Measurements from ENCODE around the gene OR2A25.
"Not testable (repeated sequence)": the region's sequence is repeated elsewhere in the genome, so short reads cannot be mapped to it uniquely, and the experiment has no call there.

OR2A25 gene

DNA sequence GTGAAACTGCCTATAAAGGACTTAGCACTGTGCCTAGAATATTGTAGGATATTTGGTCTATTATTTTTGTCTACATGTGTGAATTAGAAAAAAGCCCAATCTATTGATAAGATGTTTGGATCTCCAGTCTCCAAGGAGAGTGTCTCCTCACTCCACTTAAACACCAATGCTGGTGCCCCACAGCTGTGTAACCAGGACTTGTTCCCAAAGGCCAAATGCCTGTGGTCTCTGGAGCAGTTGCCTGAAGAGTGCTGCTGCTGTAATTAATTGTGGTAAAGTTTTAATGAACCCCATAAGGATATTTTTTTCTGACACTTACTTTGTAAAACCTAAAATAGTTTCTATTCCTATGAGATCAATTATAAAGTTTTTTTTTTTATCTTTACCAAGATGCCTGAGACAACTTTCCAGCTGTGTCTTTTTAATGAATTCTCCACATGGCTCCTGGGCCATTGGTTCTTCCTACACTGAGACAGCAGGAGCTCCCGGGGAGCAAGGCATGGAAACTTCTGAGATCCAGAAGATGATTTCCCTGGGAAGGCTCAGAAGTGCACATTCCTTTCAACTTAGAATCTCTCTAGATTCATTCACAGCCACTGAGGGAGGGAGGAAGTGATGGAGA, 32.1 kb upstream of the OR2A25 start:
- no peak for DNase-seq (ENCODE audit: low read depth)
- TF ChIP-seq CTCF (IDR thresholded peaks at IDR 0.05; ENCODE audit: low read depth, low read length, missing control alignments), result no peak
- no peak overlapping the region for H3K4me3 ChIP-seq (ENCODE audit: low read depth, low read length)

- TF ChIP-seq CTCF (IDR thresholded peaks at IDR 0.05; ENCODE audit: low read depth, low read length, missing control alignments), result no peak
- H3K4me3 ChIP-seq (ENCODE audit: low read depth, low read length), result no peak overlapping the region
- DNase-seq (ENCODE audit: low read depth), result no peak
Observed at GRCh38 chr7:144038887-144039286, 30.7 kb upstream of the OR2A25 start.

GRCh38 chr7:144048648-144049047, 21.0 kb upstream of the OR2A25 start, which contains the start of gene OR2A5:
TSS of gene OR2A5 (plus strand) at chr7:144048948. CDS start at chr7:144050402, 1,454 bp downstream.
- H3K4me3 ChIP-seq (ENCODE audit: low read depth, low read length), result no peak within 1 kb of the TSS
- DNase-seq (ENCODE audit: low read depth), result no peak
- TF ChIP-seq CTCF (IDR thresholded peaks at IDR 0.05; ENCODE audit: low read depth, low read length, missing control alignments), result no peak

GRCh38 chr7:144049491-144049890, 20.1 kb upstream of the OR2A25 start:
- no peak for TF ChIP-seq CTCF (IDR thresholded peaks at IDR 0.05; ENCODE audit: low read depth, low read length, missing control alignments)
- H3K4me3 ChIP-seq (ENCODE audit: low read depth, low read length), result no peak overlapping the region
- DNase-seq (ENCODE audit: low read depth), result no peak

GRCh38 chr7:144050093-144050492, 19.5 kb upstream of the OR2A25 start:
- H3K4me3 ChIP-seq (ENCODE audit: low read depth, low read length), result no peak overlapping the region
- no peak for TF ChIP-seq CTCF (IDR thresholded peaks at IDR 0.05; ENCODE audit: low read depth, low read length, missing control alignments)
- no peak for DNase-seq (ENCODE audit: low read depth)

- H3K4me3 ChIP-seq (ENCODE audit: low read depth, low read length); DNase-seq (ENCODE audit: low read depth): not testable (repeated sequence)
Observed at GRCh38 chr7:144050884-144051283, 18.7 kb upstream of the OR2A25 start.

GRCh38 chr7:144057954-144058353, 11.7 kb upstream of the OR2A25 start:
- no peak for TF ChIP-seq CTCF (IDR thresholded peaks at IDR 0.05; ENCODE audit: low read depth, low read length, missing control alignments)
- H3K4me3 ChIP-seq (ENCODE audit: low read depth, low read length), result no peak overlapping the region
- DNase-seq (ENCODE audit: low read depth), result no peak
